Measurements from ENCODE around the gene IRAK4.
A peak's percentile ranks its signal among the peaks of the same experiment; 100 is the strongest.

Gene IRAK4

GRCh38 chr12:43776498-43776897 lies 17.7 kb downstream of the IRAK4 start:
- DNase-seq, result no peak

GRCh38 chr12:43786899-43787693 lies 28.3 kb downstream of the IRAK4 start:
- no peak for DNase-seq

GRCh38 chr12:43789941-43790340 lies 31.2 kb downstream of the IRAK4 start:
- DNase-seq, result no peak

- no peak for DNase-seq
Measured at GRCh38 chr12:43795716-43796280, 37.0 kb downstream of the IRAK4 start.

- DNase-seq, result no peak
Measured at GRCh38 chr12:43797561-43798217, 38.9 kb downstream of the IRAK4 start.

- no peak for DNase-seq
Measured at GRCh38 chr12:43805149-43805859, 46.6 kb downstream of the IRAK4 start.

GRCh38 chr12:43805860-43806736 lies 47.3 kb downstream of the IRAK4 start, which contains the start of gene TWF1:
Gene TWF1 (minus strand): TSS chr12:43806317. CDS start chr12:43806245, 72 bp downstream.
- peak; percentile 89 for DNase-seq

GRCh38 chr12:43806737-43807072 lies 48.0 kb downstream of the IRAK4 start:
- DNase-seq, result no peak

- DNase-seq, result no peak
Measured at GRCh38 chr12:43807386-43807785, 48.6 kb downstream of the IRAK4 start.

- DNase-seq, result no peak
Measured at GRCh38 chr12:43812057-43812456, 53.3 kb downstream of the IRAK4 start.

GRCh38 chr12:43812926-43813325 lies 54.2 kb downstream of the IRAK4 start:
- no peak for DNase-seq

- DNase-seq, result no peak
Measured at GRCh38 chr12:43815416-43815815, 56.7 kb downstream of the IRAK4 start.

- DNase-seq, result no peak
Measured at GRCh38 chr12:43816168-43816567, 57.4 kb downstream of the IRAK4 start.

- no peak for DNase-seq
Measured at GRCh38 chr12:43824207-43824775, 65.5 kb downstream of the IRAK4 start.

- DNase-seq, result no peak
Measured at GRCh38 chr12:43826681-43827080, 67.9 kb downstream of the IRAK4 start.

- DNase-seq, result no peak
Measured at GRCh38 chr12:43827093-43827492, 68.3 kb downstream of the IRAK4 start.

- DNase-seq, result no peak
Measured at GRCh38 chr12:43832463-43833168, 73.9 kb downstream of the IRAK4 start.

GRCh38 chr12:43835264-43835655 lies 76.5 kb downstream of the IRAK4 start:
- no peak for DNase-seq

- DNase-seq, result peak; percentile 59
Measured at GRCh38 chr12:43835656-43836474, 77.1 kb downstream of the IRAK4 start, which contains the start of gene TMEM117. Gene TMEM117 (plus strand): TSS chr12:43836081.

GRCh38 chr12:43836475-43836989 lies 77.8 kb downstream of the IRAK4 start:
- peak; percentile 21 for DNase-seq
